Activated CD4-positive, alpha-beta T cell treated with anti-CD3 and anti-CD28 coated beads, Interleukin-2, amount 50 U/mL, for 4 hours (primary cell): ENCODE results near the gene HMCN2.
"Not testable (repeated sequence)": the region's sequence is repeated elsewhere in the genome, so short reads cannot be mapped to it uniquely, and the experiment has no call there.

Experiments used
- DNase-seq, 2 experiments: peaks; one replicate each; pipeline ENCODE4 v3.0.0-alpha.2; 2020

The HMCN2 gene

GRCh38 chr9:130239363-130239695 lies 26.2 kb upstream of the HMCN2 start:
- no peak for DNase-seq

- DNase-seq, result peak; percentile 36 to 39
Measured at GRCh38 chr9:130239741-130240241, 25.8 kb upstream of the HMCN2 start.

DNA sequence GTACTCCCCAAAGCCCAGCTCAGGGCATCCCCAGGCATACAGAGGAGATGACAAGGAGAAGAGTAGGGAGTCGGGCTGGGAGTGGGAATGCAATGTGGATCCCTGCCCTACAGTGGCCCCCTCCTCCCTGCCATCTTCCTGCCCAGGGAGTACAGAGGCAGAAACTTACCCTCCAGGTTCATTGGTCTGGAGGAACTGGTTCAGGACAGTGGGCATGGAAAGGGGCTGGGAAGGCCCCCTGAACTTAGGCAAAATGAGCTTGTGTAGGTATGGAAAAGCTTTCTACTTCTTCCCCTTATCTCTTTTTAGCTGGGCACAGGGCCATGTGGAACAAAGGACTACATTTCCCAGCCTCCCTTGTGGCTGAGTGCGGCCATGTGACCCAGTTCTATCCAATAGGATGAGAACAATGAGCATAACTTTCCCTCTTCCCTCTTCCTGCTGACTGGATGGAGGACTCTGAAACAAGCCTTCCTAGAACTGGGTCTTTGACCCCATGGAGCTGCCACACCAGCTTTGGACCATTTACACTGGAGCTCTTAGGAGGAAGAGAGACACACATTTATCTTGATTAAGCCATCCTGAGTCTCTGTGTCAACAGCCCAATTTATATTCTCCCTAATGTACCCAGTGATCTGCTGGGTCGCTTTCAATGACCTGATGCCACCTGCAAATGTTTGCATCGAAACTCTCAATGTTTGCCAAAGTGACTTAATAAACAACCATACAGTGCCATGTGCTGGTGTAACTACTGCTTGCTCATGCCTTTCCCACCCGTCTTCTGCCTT lies 25.0 kb upstream of the HMCN2 start:
- peak; percentile 15 to 21 for DNase-seq

- no peak for DNase-seq
Measured at GRCh38 chr9:130241198-130241535, 24.4 kb upstream of the HMCN2 start.

DNA sequence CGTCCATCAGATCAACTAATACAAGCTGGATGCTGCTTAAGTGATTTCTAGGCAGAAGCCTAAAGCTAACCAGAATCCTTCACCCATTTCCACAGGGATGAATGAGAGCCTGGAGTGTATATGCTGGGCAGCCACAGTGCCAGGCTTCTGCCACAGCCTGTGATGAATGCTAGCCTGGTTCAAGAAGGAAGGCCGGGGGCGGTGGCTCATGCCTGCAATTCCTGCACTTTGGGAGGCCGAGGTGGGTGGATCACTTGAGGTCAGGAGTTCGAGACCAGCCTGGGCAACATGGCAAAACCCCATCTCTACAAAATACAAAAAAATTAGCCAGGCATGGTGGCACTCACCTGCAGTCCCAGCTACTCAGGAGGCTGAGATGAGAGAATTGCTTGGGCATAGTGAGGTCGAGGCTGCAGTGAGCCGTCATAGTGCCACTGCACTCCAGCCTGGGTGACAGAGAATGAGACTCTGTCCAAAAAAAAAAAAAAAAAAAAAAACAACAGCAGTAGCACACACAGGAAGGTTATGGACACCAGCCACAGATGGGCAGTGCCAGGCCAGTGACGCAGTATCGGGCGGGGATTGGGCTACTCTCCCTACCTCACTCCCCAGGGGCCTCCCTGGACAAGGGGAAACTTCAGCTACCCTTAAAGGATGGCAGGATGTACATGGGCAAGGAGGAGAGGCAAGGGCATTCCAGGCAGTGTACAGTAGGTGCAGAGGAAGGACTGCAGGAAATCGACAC lies 23.1 kb upstream of the HMCN2 start:
- DNase-seq, result no peak

- DNase-seq, result peak; percentile 76 to 81
Measured at GRCh38 chr9:130243015-130243881, 22.3 kb upstream of the HMCN2 start.

- no peak for DNase-seq
Measured at GRCh38 chr9:130243882-130244170, 21.7 kb upstream of the HMCN2 start.

DNA sequence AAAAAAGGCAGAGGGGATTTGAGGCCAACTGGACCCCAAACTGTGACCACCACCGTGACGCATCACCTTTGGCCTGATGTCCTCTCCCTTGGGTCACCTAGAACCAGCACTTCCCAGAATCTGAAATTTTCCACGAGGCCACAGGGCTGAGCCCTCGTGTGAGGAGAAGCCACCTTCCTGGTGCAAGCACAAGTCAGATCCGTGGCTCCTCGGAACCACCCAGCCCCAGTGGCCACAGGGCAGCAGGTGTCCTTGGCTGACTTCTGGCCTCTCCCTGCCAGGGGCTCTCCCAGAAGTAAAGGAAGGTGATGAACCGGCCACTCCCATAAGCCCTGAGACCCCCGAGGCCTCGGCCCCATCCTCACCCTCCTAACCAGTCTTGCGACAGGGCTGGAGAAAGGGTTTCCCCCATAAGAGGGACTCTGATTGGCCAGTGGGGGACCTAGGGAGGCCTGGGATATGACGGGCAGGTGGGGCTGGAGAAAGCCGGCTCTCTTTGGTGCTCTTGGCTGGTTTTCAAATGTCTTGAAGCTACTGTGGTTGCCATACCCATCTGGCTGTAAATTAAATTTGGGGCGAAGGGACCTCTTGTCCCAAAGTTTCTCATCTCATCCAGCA lies 20.9 kb upstream of the HMCN2 start:
- DNase-seq, result no peak

- DNase-seq, result no peak
Measured at GRCh38 chr9:130245474-130245873, 20.1 kb upstream of the HMCN2 start.

- DNase-seq, result no peak
Measured at GRCh38 chr9:130246126-130246525, 19.4 kb upstream of the HMCN2 start.

GRCh38 chr9:130254747-130255630 lies 10.6 kb upstream of the HMCN2 start:
- DNase-seq, result no peak

- no peak for DNase-seq
Measured at GRCh38 chr9:130255631-130256134, 9.9 kb upstream of the HMCN2 start.

DNA sequence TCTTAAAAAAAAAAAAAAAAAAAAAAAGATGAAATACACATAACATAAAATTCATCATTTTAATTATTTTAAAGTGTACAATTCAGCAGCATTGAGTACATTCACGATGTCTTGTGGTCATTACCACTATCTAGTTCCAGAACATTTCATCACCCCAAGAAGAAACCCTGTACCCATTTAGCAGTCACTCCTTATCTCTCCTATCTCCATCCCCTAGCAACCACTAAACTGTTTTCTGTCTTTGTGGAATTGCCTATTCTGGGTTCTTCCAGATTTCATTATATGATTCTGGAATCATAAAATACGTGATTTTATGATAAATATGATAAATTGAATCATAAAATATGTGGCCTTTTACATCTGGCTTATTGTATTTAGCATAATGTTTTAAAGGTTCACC lies 8.9 kb upstream of the HMCN2 start:
- no peak for DNase-seq

DNA sequence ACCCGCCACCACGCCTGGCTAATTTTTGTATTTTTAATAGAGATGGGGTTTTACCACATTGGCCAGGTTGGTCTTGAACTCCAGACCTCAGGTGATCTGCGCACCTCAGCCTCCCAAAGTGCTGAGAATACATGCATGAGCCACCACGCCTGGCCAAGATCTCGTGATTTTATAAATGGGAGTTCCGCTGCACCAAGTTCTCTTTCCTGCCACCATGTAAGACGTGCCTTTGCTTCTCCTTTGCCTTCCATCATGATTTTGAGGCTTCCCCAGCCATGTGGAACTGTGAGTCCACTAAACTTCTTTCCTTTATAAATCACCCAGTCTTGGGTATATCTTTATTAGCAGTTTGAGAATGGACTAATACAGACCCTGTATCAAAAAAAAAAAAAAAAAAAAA lies 7.4 kb upstream of the HMCN2 start:
- DNase-seq, result not testable (repeated sequence)

- no peak for DNase-seq
Measured at GRCh38 chr9:130259044-130259443, 6.5 kb upstream of the HMCN2 start.

GRCh38 chr9:130260816-130261765 lies 4.5 kb upstream of the HMCN2 start:
- DNase-seq, result no peak

DNA sequence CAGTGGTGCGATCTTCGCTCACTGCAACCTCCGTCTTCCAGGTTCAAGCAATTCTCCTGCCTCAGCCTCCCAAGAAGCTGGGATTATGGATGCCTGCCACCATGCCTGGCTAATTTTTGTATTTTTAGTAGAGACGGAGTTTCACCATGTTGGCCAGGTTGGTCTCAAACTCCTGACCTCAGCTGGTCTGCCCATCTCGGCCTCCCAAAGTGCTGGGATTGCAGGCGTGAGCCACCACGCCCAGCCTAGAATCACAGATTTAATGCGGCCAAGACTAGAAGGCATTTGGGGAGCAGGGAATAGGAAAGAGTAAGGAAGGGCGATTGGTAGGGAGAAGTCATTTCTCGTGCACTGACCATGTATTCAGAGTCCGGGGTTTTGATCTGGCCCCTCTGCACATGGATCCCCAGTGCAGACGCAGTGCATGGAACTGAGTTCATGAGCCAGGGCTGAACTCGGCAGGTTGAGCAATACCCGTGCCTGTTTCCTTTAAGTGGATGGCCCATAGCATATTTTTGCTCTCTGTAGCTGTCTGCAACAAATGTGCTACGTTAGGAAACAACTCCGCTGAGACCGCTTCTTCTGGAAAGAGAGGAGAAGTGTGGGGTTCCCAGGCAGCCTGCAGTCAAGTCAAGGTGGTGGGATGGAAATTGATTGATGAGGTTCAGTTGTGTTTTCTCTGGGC lies 3.4 kb upstream of the HMCN2 start:
- no peak for DNase-seq

- DNase-seq, result no peak
Measured at GRCh38 chr9:130262771-130263170, 2.8 kb upstream of the HMCN2 start.

- no peak for DNase-seq
Measured at GRCh38 chr9:130263601-130264413, 1.8 kb upstream of the HMCN2 start.
